WTC11 (cell line): ENCODE data around the gene AK5. TPM values are rescaled to one million over a fixed set of nuclear protein-coding genes. Genes with fewer than 3 reads are reported as not detected.

ENCODE experiments used
- ATAC-seq: fragments of 200-7000 bp; cut with Tn5 transposase; 2 replicates; pipeline ENCODE4 v1.10.0; 2021; ENCODE audit warnings: mild to moderate bottlenecking, moderate library complexity
- CTCF ChIA-PET: fragments of 300-600 bp; sonication (Branson Sonifier 250); formaldehyde crosslinking; loops from one replicate; lab custom pipeline; 2021; ENCODE audit warnings: antibody characterized with exemption; lab: Charles Lee
- POLR2A ChIA-PET: fragments of 350-600 bp; sonication (Branson Sonifier 250); formaldehyde crosslinking; loops from one replicate; lab custom pipeline; 2021; ENCODE audit warnings: antibody characterized with exemption; lab: Charles Lee
- DNase-seq: peaks from one replicate; pipeline ENCODE4 v3.0.0; 2021; ENCODE audit warnings: low spot score
- H3K27ac Mint-ChIP-seq: 2 replicates; pipeline ENCODE4 v1.8.0; 2021; ENCODE audit warnings: mixed read lengths
- H3K27me3 Mint-ChIP-seq: 2 replicates; pipeline ENCODE4 v1.8.0; 2021; ENCODE audit warnings: low read depth, mild to moderate bottlenecking, moderate library complexity, mixed read lengths
- H3K36me3 Mint-ChIP-seq: 2 replicates; pipeline ENCODE4 v1.8.0; 2021; ENCODE audit warnings: mixed read lengths
- H3K4me1 Mint-ChIP-seq: 2 replicates; pipeline ENCODE4 v1.8.0; 2022; ENCODE audit warnings: mixed read lengths
- H3K4me3 Mint-ChIP-seq: 2 replicates; pipeline ENCODE4 v1.8.0; 2021; ENCODE audit warnings: mild to moderate bottlenecking, moderate library complexity, mixed read lengths
- H3K9me3 Mint-ChIP-seq: 2 replicates; pipeline ENCODE4 v1.8.0; 2021; ENCODE audit warnings: mixed read lengths
- AFF4 ChIP-seq: sonication (generic); formaldehyde crosslinking; IDR thresholded peaks from 2 replicates; pipeline ENCODE4 v1.8.1; 2023; ENCODE audit warnings: mild to moderate bottlenecking, missing genetic modification reagents, borderline replicate concordance
- CREB1 ChIP-seq: sonication (generic); formaldehyde crosslinking; IDR thresholded peaks from 2 replicates; pipeline ENCODE4 v1.8.0; 2023; ENCODE audit warnings: mild to moderate bottlenecking, missing genetic modification reagents
- CTCF ChIP-seq: fragments of 200-600 bp; IDR thresholded peaks from 2 replicates; pipeline ENCODE4 v1.8.0; 2022; ENCODE audit warnings: antibody characterized with exemption
- E2F4 ChIP-seq: sonication (generic); formaldehyde crosslinking; IDR thresholded peaks from 2 replicates; pipeline ENCODE4 v1.8.1; 2022; ENCODE audit warnings: low read depth, mild to moderate bottlenecking, moderate library complexity, missing genetic modification reagents, borderline replicate concordance
- ELF4 ChIP-seq: sonication (generic); formaldehyde crosslinking; IDR thresholded peaks from 2 replicates; pipeline ENCODE4 v1.8.1; 2022; ENCODE audit warnings: low read depth, mild to moderate bottlenecking, moderate library complexity, missing genetic modification reagents
- ERG ChIP-seq: fragments of 250-450 bp; sonication (Bioruptor Pico); IDR thresholded peaks from 2 replicates; pipeline ENCODE4 v1.8.0; 2021; ENCODE audit warnings: mild to moderate bottlenecking
- IRF1 ChIP-seq: sonication (generic); formaldehyde crosslinking; IDR thresholded peaks from 2 replicates; pipeline ENCODE4 v1.8.0; 2023; ENCODE audit warnings: missing genetic modification reagents
- MAX ChIP-seq: sonication (generic); formaldehyde crosslinking; IDR thresholded peaks from 2 replicates; pipeline ENCODE4 v1.8.0; 2022; ENCODE audit warnings: mild to moderate bottlenecking, missing genetic modification reagents
- MXD4 ChIP-seq: fragments of 250-450 bp; sonication (Bioruptor Pico); IDR thresholded peaks from 2 replicates; pipeline ENCODE4 v1.8.0; 2021; ENCODE audit warnings: mild to moderate bottlenecking, moderate library complexity, borderline replicate concordance
- NR2C2 ChIP-seq: sonication (generic); formaldehyde crosslinking; IDR thresholded peaks from 2 replicates; pipeline ENCODE4 v1.8.0; 2022; ENCODE audit warnings: mild to moderate bottlenecking, missing genetic modification reagents
- PRDM15 ChIP-seq: sonication (generic); formaldehyde crosslinking; IDR thresholded peaks from 2 replicates; pipeline ENCODE4 v1.8.0; 2022; ENCODE audit warnings: missing genetic modification reagents
- TP53 ChIP-seq: sonication (generic); formaldehyde crosslinking; IDR thresholded peaks from 2 replicates; pipeline ENCODE4 v1.8.1; 2023; ENCODE audit warnings: mild to moderate bottlenecking, missing genetic modification reagents
- ZNF219 ChIP-seq: sonication (generic); formaldehyde crosslinking; IDR thresholded peaks from 2 replicates; pipeline ENCODE4 v1.8.0; 2023; ENCODE audit warnings: missing genetic modification reagents, mild to moderate bottlenecking, borderline replicate concordance
- ZNF532 ChIP-seq: fragments of 250-450 bp; sonication (Bioruptor Pico); IDR thresholded peaks from 2 replicates; pipeline ENCODE4 v1.9.0; 2021; ENCODE audit warnings: mild to moderate bottlenecking, borderline replicate concordance
- ZNF671 ChIP-seq: fragments of 250-450 bp; sonication (Bioruptor Pico); IDR thresholded peaks from 2 replicates; pipeline ENCODE4 v1.8.0; 2021; ENCODE audit warnings: mild to moderate bottlenecking
- total RNA-seq: library from RNA; stranded (reverse); gene quantifications from 3 replicates; pipeline ENCODE4 v1.2.3, GENCODE V29; 2021

AK5 gene
- total RNA-seq, 1 experiment from 2014 or later = 3.0 TPM

- no peak overlapping the region for H3K27ac Mint-ChIP-seq
- CTCF ChIA-PET = interaction anchor here (0.8 kb wide), 1 partner anchor 94 kb away, joined by 3 read pairs; no protein-coding TSS in a partner anchor
- peaks cover 19% of the 10 kb centered on the region for H3K4me1 Mint-ChIP-seq
- ATAC-seq = no peak
- POLR2A ChIA-PET = no interaction called here
- H3K9me3 Mint-ChIP-seq = peaks cover 15% of the 10 kb centered on the region
- peaks cover 9% of the 10 kb centered on the region for H3K36me3 Mint-ChIP-seq
- no peak for TF ChIP-seq MXD4 (CRISPR knock-in tag)
- TF ChIP-seq NR2C2 (CRISPR knock-in tag) = no peak
- TF ChIP-seq E2F4 (CRISPR knock-in tag) = no peak
- no peak for TF ChIP-seq ZNF219 (CRISPR knock-in tag)
- no peak for TF ChIP-seq ELF4
- TF ChIP-seq ZNF671 (CRISPR knock-in tag) = no peak
- no peak for TF ChIP-seq MAX (CRISPR knock-in tag)
- no peak for TF ChIP-seq CREB1
- TF ChIP-seq CTCF = no peak
- TF ChIP-seq ERG (CRISPR knock-in tag) = no peak
- no peak for TF ChIP-seq PRDM15
- no peak for TF ChIP-seq AFF4 (CRISPR knock-in tag)
- no peak for TF ChIP-seq ZNF532 (CRISPR knock-in tag)
- no peak for TF ChIP-seq IRF1
- no peak for TF ChIP-seq TP53
- no peak for DNase-seq
- no peak overlapping the region for H3K4me3 Mint-ChIP-seq
- H3K27me3 Mint-ChIP-seq = no peaks in the 10 kb centered on the region
Observed at GRCh38 chr1:77415579-77415978, 133.8 kb downstream of the AK5 start.
